ENCODE measurements around the gene RXRA. TPM values are rescaled to one million over a fixed set of nuclear protein-coding genes. Genes with fewer than 3 reads are reported as not detected.

RXRA gene
- total and polyA plus RNA-seq, 9 donors = 12.4 to 82.2 (median 70.6) TPM

- Histone ChIP-seq H3K36me3 (no peaks in the 10 kb centered on the region), H3K27ac (peak overlapping the region in 1 of 2 donors; percentile 26), H3K9me3 (no peaks in the 10 kb centered on the region), H3K4me3 (peak overlapping the region; percentile 25), H3K27me3 (no peaks in the 10 kb centered on the region), H3K4me1 (ENCODE audit: insufficient read depth) (peaks cover 42% of the 10 kb centered on the region)
- TF ChIP-seq EP300 (IDR thresholded peaks at IDR 0.05) = no peak
- no peak for TF ChIP-seq CTCF (IDR thresholded peaks at IDR 0.05)
- TF ChIP-seq POLR2A (IDR thresholded peaks at IDR 0.05) = no peak
- intact Hi-C loops (cut with DNase I) = no loop called here
- DNase-seq = no peak
- 47 to 65% (median 54%) methylated on average over 23 of the region's 23 CpGs for WGBS, 3 donors
These were observed 80.3 kb downstream of the RXRA start for GRCh38 chr9:134406366-134407120.

- H3K27ac ChIP-seq = peak overlapping the region in 1 of 2 donors; percentile 56
- peak overlapping the region; percentile 25 for H3K4me3 ChIP-seq
- no peaks in the 10 kb centered on the region for H3K36me3 ChIP-seq
- H3K4me1 ChIP-seq (ENCODE audit: insufficient read depth) = peaks cover 41% of the 10 kb centered on the region
- H3K27me3 ChIP-seq = no peaks in the 10 kb centered on the region
- TF ChIP-seq EP300 (IDR thresholded peaks at IDR 0.05) (no peak), CTCF (IDR thresholded peaks at IDR 0.05) (no peak), POLR2A (IDR thresholded peaks at IDR 0.05) (no peak)
- DNase-seq = peak; percentile 82 to 88 (median 87)
- H3K9me3 ChIP-seq = no peaks in the 10 kb centered on the region
- 11 to 14% (median 13%) methylated on average over 32 to 33 of the region's 33 CpGs for WGBS, 3 donors
- intact Hi-C loops (cut with DNase I) = no loop called here
These were observed 81.0 kb downstream of the RXRA start for GRCh38 chr9:134407121-134407779.

- TF ChIP-seq POLR2A (IDR thresholded peaks at IDR 0.05) = no peak
- TF ChIP-seq EP300 (IDR thresholded peaks at IDR 0.05) = no peak
- no peak for TF ChIP-seq CTCF (IDR thresholded peaks at IDR 0.05)
- Histone ChIP-seq H3K4me3 (no peak overlapping the region), H3K27ac (peak overlapping the region in 1 of 2 donors; percentile 56), H3K27me3 (no peaks in the 10 kb centered on the region), H3K36me3 (no peaks in the 10 kb centered on the region), H3K9me3 (no peaks in the 10 kb centered on the region), H3K4me1 (ENCODE audit: insufficient read depth) (peaks cover 36% of the 10 kb centered on the region)
- DNase-seq = no peak
- 79 to 85% (median 80%) methylated on average over 7 to 9 of the region's 9 CpGs for WGBS, 3 donors
- intact Hi-C loops (cut with DNase I) = no loop called here
These were observed 82.1 kb downstream of the RXRA start for GRCh38 chr9:134408389-134408788.

GRCh38 chr9:134408939-134409737 lies 82.9 kb downstream of the RXRA start:
- no peak for TF ChIP-seq EP300 (IDR thresholded peaks at IDR 0.05)
- TF ChIP-seq CTCF (IDR thresholded peaks at IDR 0.05) = no peak
- TF ChIP-seq POLR2A (IDR thresholded peaks at IDR 0.05) = no peak
- WGBS, 3 donors = 89 to 92% (median 92%) methylated on average over 40 of the region's 40 CpGs
- no peak for DNase-seq
- Histone ChIP-seq H3K36me3 (no peaks in the 10 kb centered on the region), H3K4me3 (no peak overlapping the region), H3K9me3 (no peaks in the 10 kb centered on the region), H3K4me1 (ENCODE audit: insufficient read depth) (peaks cover 30% of the 10 kb centered on the region), H3K27me3 (no peaks in the 10 kb centered on the region), H3K27ac (peak overlapping the region in 1 of 2 donors; percentile 56)
- intact Hi-C loops (cut with DNase I) = no loop called here
